ENCODE measurements around the gene CRYGA.

GRCh38 chr2:208172125-208172524 is 8.7 kb upstream of the CRYGA start:
- TF ChIP-seq CTCF (IDR thresholded peaks at IDR 0.05) (no peak), POLR2A (IDR thresholded peaks at IDR 0.05) (no peak), POLR2AphosphoS5 (IDR thresholded peaks at IDR 0.05) (no peak)

Measured in suprapubic skin (tissue), 4 donors.